ENCODE data around the gene CSTA.
A peak's percentile ranks its signal among the peaks of the same experiment; 100 is the strongest.

Gene CSTA, protein sequence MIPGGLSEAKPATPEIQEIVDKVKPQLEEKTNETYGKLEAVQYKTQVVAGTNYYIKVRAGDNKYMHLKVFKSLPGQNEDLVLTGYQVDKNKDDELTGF

DNA sequence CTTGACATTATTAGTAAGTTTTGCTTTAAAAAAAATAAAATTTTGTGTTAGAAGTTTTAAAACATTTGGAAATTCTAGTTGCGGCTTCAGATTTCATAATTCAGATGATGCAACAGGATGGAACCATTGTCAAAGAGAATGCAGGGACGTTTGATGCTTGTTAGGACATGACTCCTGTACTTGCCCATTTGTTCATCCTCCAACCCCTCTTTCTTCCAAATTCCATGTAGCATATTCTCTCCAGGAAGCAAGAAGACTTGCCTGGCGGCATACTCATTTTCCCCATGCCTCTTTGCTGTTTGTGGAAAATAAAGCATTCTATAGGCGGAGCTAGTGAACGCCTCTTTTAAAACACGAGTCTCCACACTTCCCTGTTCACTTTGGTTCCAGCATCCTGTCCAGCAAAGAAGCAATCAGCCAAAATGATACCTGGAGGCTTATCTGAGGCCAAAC is at the start of gene CSTA:
Gene CSTA (plus strand): TSS at position 378 of the 453 bp plus-strand sequence. CDS start 45 bp downstream, at position 423.
- Mint-ChIP-seq H3K4me1 (peaks cover 7% of the 10 kb centered on the region), H3K9me3 (no peaks in the 10 kb centered on the region), H3K36me3 (no peaks in the 10 kb centered on the region), H3K4me3 (no peak within 1 kb of the TSS), H3K27ac (no peak within 1 kb of the TSS)
- DNase-seq (ENCODE audit: low spot score in 2 of 2), result no peak
- no peak for ATAC-seq

DNA sequence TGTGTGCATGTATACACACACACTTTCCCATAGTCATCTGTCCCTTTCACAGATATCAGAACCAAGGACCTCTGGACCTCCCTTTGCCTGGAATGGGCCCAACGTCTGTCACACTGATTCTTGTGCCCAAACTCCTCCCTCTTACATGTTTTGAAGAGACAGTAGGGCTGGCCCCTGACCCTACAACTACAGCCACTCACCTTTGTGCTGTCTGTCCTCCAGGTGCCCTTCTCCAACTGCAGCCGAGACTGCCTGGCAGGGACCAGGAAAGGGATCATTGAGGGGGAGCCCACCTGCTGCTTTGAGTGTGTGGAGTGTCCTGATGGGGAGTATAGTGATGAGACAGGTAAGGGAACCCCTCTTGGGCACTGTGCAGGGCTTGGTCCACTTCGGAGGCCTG is 43.2 kb upstream of the CSTA start:
- Mint-ChIP-seq H3K4me3 (no peak overlapping the region), H3K36me3 (no peaks in the 10 kb centered on the region), H3K27ac (no peak overlapping the region), H3K9me3 (no peaks in the 10 kb centered on the region), H3K4me1 (no peaks in the 10 kb centered on the region)
- ATAC-seq (no peak), DNase-seq (ENCODE audit: low spot score in 2 of 2) (no peak)

DNA sequence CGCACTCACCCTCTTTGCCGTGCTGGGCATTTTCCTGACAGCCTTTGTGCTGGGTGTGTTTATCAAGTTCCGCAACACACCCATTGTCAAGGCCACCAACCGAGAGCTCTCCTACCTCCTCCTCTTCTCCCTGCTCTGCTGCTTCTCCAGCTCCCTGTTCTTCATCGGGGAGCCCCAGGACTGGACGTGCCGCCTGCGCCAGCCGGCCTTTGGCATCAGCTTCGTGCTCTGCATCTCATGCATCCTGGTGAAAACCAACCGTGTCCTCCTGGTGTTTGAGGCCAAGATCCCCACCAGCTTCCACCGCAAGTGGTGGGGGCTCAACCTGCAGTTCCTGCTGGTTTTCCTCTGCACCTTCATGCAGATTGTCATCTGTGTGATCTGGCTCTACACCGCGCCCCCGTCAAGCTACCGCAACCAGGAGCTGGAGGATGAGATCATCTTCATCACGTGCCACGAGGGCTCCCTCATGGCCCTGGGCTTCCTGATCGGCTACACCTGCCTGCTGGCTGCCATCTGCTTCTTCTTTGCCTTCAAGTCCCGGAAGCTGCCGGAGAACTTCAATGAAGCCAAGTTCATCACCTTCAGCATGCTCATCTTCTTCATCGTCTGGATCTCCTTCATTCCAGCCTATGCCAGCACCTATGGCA is 41.1 kb upstream of the CSTA start:
- Mint-ChIP-seq H3K4me3 (no peak overlapping the region), H3K9me3 (no peaks in the 10 kb centered on the region), H3K36me3 (no peaks in the 10 kb centered on the region), H3K4me1 (no peaks in the 10 kb centered on the region), H3K27ac (no peak overlapping the region)
- DNase-seq (ENCODE audit: low spot score in 2 of 2) (no peak), ATAC-seq (no peak)

DNA sequence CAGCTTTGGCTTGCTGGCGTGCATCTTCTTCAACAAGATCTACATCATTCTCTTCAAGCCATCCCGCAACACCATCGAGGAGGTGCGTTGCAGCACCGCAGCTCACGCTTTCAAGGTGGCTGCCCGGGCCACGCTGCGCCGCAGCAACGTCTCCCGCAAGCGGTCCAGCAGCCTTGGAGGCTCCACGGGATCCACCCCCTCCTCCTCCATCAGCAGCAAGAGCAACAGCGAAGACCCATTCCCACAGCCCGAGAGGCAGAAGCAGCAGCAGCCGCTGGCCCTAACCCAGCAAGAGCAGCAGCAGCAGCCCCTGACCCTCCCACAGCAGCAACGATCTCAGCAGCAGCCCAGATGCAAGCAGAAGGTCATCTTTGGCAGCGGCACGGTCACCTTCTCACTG is 40.6 kb upstream of the CSTA start:
- H3K4me3 Mint-ChIP-seq, result no peak overlapping the region
- H3K4me1 Mint-ChIP-seq, result no peaks in the 10 kb centered on the region
- no peaks in the 10 kb centered on the region for H3K36me3 Mint-ChIP-seq
- DNase-seq (ENCODE audit: low spot score in 2 of 2) (no peak), ATAC-seq (no peak)
- no peaks in the 10 kb centered on the region for H3K9me3 Mint-ChIP-seq
- no peak overlapping the region for H3K27ac Mint-ChIP-seq

DNA sequence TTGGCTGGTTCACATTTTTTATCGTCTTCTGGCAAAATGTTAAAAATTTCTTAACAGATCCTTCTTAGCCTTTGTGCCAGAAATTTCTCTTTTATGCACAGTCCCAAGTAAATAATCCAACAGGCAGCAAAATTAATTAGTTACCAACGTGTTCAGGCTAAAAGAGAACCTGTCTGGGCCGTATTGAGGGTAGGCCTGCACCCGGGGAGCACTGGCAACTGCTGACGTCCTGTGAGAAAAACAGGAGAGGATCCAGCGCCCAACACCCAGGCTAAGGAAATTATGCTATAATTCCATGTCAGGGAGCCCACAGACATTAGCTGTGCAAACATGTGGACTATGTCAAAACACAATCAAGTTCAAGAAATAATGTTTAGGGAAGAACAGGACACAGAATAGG is 30.7 kb upstream of the CSTA start:
- Mint-ChIP-seq H3K27ac (no peak overlapping the region), H3K36me3 (no peaks in the 10 kb centered on the region), H3K4me1 (peaks cover 12% of the 10 kb centered on the region), H3K4me3 (no peak overlapping the region), H3K9me3 (no peaks in the 10 kb centered on the region)
- DNase-seq (ENCODE audit: low spot score in 2 of 2) (no peak), ATAC-seq (no peak)

DNA sequence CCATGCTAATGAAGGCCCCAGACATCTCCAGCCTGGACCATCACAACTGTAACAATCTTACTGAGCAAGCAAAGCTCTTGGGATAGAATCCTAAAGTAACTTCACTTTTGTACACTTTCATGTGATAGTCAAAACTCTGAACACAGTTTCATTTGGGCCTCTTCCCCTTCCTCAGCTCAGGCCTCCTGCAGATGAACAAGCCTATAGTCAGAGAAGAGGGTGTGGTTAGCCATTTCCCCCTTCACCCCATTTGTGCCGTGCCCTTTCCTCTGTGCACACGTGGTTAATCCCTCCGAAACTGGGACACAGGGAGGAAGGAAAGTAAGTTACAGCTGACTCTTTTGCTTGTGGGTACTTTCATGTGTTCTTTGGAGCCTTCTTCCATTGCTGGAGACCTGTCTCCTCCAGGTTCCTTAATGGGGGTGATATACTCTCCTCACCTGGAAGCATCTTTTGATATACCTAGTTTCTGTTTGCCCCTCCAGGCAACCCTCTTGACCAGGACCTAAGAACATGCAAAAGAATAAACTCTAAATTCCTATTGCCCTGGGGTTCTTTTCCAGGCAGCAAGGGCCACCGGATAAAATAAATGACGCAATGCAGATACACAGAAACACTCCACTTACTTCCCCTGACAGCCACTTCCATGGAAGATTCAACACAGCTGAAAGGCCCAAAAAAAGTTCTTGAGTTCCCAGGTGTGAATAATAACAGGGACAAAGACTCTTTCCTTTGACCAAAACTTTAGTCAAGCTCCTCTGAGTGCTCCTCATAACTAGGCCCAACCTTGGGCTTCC is 29.6 kb upstream of the CSTA start:
- no peak overlapping the region for H3K4me3 Mint-ChIP-seq
- peak; percentile 58 for ATAC-seq

DNA sequence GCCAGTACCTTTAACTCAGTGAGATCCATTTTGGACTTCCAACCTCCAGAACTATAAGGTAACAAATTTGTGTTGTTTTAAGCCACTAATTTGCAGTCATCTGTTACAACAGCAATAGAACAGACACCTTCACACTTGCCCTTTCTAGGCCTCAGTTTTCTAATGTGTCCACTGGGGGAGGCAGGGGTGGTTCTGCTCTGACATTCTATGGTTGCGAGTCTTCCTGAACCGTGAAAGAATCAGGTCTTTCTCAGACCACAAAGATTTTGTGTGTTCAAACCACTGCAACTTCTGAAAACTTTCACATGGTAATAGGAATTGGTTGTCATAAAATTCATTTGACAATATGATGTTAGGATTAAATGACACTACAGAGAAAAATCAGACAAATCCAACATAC is 26.8 kb upstream of the CSTA start:
- no peak overlapping the region for H3K27ac Mint-ChIP-seq
- no peaks in the 10 kb centered on the region for H3K36me3 Mint-ChIP-seq
- no peak overlapping the region for H3K4me3 Mint-ChIP-seq
- no peaks in the 10 kb centered on the region for H3K9me3 Mint-ChIP-seq
- DNase-seq (ENCODE audit: low spot score in 2 of 2) (no peak), ATAC-seq (peak; percentile 89)
- H3K4me1 Mint-ChIP-seq, result peaks cover 12% of the 10 kb centered on the region

More for the DNA sequence above, 29.6 kb upstream of the CSTA start:
- no peaks in the 10 kb centered on the region for H3K9me3 Mint-ChIP-seq
- no peak for DNase-seq (ENCODE audit: low spot score in 2 of 2)
- peaks cover 12% of the 10 kb centered on the region for H3K4me1 Mint-ChIP-seq
- H3K36me3 Mint-ChIP-seq, result no peaks in the 10 kb centered on the region
- no peak overlapping the region for H3K27ac Mint-ChIP-seq

DNA sequence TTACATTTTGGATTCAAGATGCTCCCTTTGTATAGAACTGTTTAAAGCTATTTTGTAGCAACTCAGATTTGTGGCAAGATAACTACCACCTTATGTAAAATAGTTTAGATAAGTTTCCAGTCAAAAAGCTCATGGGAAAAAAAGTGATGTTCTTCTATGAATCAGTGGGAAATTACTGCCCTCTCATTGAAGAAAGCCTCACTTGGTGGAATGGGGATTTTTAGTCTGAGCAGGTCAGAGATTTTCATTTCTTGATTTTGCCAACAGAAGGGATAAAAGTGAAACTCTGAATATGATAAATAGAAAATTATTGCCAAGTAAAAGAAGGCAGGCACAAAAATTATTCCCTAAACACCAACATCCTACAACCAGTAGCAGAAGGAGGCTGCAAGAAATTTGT is 25.8 kb upstream of the CSTA start:
- ATAC-seq (peak; percentile 28), DNase-seq (ENCODE audit: low spot score in 2 of 2) (no peak)
- no peak overlapping the region for H3K4me3 Mint-ChIP-seq
- peaks cover 12% of the 10 kb centered on the region for H3K4me1 Mint-ChIP-seq
- no peaks in the 10 kb centered on the region for H3K9me3 Mint-ChIP-seq
- H3K36me3 Mint-ChIP-seq, result no peaks in the 10 kb centered on the region
- H3K27ac Mint-ChIP-seq, result no peak overlapping the region

DNA sequence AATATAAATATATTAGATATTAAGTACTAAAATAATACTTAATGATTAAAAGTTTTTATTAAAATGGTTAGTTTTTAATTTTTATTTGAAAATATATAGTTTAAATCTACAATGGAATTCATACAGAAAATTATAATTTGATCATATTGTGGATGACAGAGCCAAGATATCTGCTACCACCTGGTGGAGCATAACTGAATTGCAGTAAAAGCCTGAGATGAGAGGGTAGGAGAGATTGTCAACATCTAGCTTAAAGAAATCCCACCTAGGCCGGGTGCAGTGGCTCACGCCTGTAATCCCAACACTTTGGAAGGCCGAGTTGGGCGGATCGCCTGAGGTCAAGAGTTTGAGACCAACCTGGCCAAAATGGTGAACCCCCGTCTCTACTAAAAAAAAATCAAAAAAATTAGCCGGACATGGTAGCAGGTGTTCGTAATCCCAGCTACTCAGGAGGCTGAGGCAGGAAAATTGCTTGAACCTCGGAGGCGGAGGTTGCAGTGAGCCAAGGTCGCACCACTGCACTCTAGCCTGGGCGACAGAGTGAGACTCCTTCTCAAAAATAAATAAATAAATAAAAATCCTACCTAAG is 25.1 kb upstream of the CSTA start:
- no peaks in the 10 kb centered on the region for H3K36me3 Mint-ChIP-seq
- no peaks in the 10 kb centered on the region for H3K9me3 Mint-ChIP-seq
- no peak overlapping the region for H3K4me3 Mint-ChIP-seq
- no peak for ATAC-seq
- no peak overlapping the region for H3K27ac Mint-ChIP-seq
- peak; percentile 40 to 75 for DNase-seq (ENCODE audit: low spot score in 2 of 2)
- H3K4me1 Mint-ChIP-seq, result peaks cover 12% of the 10 kb centered on the region

DNA sequence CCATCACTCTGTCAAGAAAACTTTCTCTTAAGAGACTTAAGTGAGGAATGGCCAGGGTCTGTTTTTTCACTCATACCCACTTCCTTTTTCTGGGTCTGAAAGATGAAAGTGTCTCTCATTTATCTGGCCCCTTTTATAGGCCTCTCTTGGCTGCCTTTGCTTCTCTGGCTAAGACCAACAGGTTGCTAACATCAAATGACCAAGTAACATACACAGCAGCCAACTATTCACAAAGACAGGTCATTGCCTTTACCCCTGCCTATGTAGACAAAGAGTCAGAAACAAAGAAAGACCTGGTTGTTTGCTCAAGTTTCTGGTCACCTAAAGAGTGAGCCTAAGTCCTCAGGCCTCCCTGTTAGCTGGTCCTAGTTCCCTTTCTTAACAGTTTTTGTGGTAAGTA is 24.0 kb upstream of the CSTA start:
- Mint-ChIP-seq H3K4me1 (peaks cover 12% of the 10 kb centered on the region), H3K27ac (no peak overlapping the region), H3K4me3 (no peak overlapping the region), H3K36me3 (no peaks in the 10 kb centered on the region), H3K9me3 (no peaks in the 10 kb centered on the region)
- DNase-seq (ENCODE audit: low spot score in 2 of 2) (no peak), ATAC-seq (no peak)

DNA sequence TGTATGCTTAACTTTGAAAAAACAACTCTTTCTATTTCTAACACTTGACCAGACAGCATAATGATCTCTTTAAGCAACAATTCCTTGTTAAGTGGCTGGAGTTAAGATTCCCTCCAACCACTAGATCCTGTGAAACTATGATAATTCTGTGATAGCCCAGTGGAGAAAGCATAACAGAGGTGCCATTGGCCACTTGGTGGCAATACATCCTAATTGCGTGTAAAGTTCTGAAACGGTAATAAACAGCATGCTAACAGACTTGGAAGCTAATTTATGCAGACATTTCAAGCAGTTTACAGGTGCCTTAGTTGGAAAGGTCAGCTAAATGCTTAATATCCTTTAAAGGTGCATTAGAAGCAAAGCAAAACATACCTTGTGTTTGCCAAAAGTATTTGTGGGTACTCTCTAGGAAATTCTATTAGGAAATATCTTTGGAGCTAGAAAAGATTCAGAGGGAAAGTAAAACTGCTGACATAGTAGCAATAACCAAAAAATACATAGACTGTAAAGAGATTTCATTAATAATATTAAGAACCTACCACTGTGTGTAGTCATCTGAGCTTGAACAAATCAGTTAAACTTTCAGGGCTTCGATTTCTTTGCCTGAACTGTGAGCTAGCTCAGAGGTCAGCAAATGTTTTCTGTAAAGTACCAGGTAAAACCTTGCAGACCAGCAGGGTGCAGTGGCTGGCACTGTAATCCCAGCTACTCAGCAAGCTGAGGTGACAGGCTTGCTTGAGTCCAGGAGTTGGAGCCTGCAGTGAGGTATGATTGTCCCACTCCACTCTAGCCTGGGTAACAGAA is 19.0 kb upstream of the CSTA start:
- no peaks in the 10 kb centered on the region for H3K9me3 Mint-ChIP-seq
- no peak for DNase-seq (ENCODE audit: low spot score in 2 of 2)
- H3K36me3 Mint-ChIP-seq, result no peaks in the 10 kb centered on the region
- H3K4me3 Mint-ChIP-seq, result no peak overlapping the region
- ATAC-seq, result peak; percentile 59
- H3K27ac Mint-ChIP-seq, result no peak overlapping the region
- no peaks in the 10 kb centered on the region for H3K4me1 Mint-ChIP-seq

DNA sequence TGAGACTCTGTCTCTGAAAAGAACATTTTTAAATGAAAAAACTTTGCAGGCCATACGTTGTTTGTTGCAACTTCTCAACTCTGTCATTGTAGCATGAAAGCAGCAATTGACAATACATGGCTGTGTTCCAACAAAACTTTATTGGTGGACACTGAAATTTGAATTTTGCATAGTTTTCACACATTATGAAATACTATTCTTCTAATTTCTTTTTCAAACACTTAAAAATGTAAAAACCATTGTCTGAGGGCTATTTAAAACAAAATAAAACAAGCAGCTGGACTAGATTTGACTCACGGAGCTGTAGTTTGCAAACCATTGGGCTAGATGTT is 18.5 kb upstream of the CSTA start:
- Mint-ChIP-seq H3K4me3 (no peak overlapping the region), H3K4me1 (no peaks in the 10 kb centered on the region), H3K27ac (no peak overlapping the region), H3K36me3 (no peaks in the 10 kb centered on the region), H3K9me3 (no peaks in the 10 kb centered on the region)
- no peak for ATAC-seq
- no peak for DNase-seq (ENCODE audit: low spot score in 2 of 2)

DNA sequence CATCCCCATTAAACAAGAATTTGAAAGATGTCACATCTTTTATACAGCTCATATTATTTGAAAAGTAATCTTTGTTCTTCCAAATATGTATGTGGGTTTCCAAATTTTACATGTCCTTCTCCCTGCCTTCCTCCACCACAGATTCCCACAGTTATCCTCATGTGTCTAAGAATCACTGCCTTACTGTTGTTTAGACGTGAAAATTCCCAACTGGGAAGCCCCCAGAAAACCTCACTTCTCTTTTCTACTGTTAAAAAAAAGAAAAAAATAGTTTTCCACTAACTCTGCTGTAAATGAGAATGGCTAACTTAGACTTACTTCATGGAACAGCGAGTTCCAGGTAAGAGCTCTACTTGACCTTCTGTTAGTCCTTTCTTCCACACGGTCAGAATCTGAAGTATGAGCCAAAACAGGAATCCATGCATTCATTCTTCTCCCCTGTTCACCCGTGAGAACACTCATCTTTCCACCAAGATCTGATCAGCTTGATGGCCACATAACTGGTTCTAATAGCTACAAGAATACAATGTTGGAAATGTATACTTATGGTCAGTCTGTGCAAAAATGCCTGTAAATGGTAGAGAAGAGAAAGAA is 17.9 kb upstream of the CSTA start:
- peak; percentile 32 for ATAC-seq
- H3K27ac Mint-ChIP-seq, result no peak overlapping the region
- H3K4me3 Mint-ChIP-seq, result no peak overlapping the region
- DNase-seq (ENCODE audit: low spot score in 2 of 2), result no peak
- no peaks in the 10 kb centered on the region for H3K36me3 Mint-ChIP-seq
- no peaks in the 10 kb centered on the region for H3K4me1 Mint-ChIP-seq
- no peaks in the 10 kb centered on the region for H3K9me3 Mint-ChIP-seq

DNA sequence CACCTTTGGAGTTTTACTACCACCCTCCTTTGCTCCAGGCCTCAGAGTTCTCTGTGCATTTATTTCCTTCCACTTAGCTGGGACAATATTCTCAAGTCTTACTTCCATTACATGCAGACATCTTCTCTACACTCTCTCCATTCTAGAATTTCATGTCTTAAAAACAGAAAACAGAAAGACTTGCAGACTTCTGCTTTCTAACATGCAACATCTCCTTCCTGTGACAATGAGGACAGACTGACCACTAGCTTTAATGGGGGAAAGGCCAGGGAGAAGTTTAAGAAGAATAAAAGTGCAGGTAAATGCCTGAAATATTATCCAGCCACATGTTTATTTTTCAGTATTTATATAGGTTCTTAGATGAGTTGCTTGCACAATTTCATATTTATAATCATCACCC is 17.1 kb upstream of the CSTA start:
- Mint-ChIP-seq H3K9me3 (no peaks in the 10 kb centered on the region), H3K4me1 (peaks cover 4% of the 10 kb centered on the region), H3K27ac (no peak overlapping the region), H3K4me3 (no peak overlapping the region), H3K36me3 (no peaks in the 10 kb centered on the region)
- DNase-seq (ENCODE audit: low spot score in 2 of 2) (no peak), ATAC-seq (no peak)

DNA sequence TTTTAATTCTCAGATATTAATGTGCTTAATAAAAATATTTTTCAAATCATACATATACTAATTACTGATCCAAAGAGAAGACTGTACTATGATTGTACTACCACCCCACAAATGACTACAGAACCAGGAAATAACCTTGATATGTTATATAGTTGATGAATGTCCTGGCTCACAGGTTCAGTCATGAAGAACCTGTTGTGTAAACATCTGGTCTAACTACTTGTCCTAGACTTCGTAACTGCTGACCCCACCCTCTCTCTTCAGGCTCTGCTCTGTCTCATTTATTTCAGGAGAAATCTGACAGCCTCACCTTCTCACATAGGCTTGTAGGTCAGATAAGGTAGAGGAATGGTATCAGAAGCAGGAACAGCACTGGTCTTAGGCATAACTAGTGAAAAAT is 14.7 kb upstream of the CSTA start:
- Mint-ChIP-seq H3K4me3 (no peak overlapping the region), H3K9me3 (no peaks in the 10 kb centered on the region), H3K36me3 (no peaks in the 10 kb centered on the region), H3K4me1 (peaks cover 6% of the 10 kb centered on the region), H3K27ac (no peak overlapping the region)
- ATAC-seq (no peak), DNase-seq (ENCODE audit: low spot score in 2 of 2) (no peak)
